VCaP (cell line): ENCODE results near the gene IFI30.

Source experiments
- H3K27ac ChIP-seq: fragments of 450-650 bp; 2 replicates; pipeline ENCODE4 v1.5.1; 2017
- TF ChIP-seq, protein P1 (sequence below): fragments of 450-650 bp; conservative IDR thresholded peaks from 2 replicates; pipeline ENCODE4 v1.5.1; 2017; ENCODE audit warnings: mild to moderate bottlenecking, moderate library complexity

IFI30 gene

DNA sequence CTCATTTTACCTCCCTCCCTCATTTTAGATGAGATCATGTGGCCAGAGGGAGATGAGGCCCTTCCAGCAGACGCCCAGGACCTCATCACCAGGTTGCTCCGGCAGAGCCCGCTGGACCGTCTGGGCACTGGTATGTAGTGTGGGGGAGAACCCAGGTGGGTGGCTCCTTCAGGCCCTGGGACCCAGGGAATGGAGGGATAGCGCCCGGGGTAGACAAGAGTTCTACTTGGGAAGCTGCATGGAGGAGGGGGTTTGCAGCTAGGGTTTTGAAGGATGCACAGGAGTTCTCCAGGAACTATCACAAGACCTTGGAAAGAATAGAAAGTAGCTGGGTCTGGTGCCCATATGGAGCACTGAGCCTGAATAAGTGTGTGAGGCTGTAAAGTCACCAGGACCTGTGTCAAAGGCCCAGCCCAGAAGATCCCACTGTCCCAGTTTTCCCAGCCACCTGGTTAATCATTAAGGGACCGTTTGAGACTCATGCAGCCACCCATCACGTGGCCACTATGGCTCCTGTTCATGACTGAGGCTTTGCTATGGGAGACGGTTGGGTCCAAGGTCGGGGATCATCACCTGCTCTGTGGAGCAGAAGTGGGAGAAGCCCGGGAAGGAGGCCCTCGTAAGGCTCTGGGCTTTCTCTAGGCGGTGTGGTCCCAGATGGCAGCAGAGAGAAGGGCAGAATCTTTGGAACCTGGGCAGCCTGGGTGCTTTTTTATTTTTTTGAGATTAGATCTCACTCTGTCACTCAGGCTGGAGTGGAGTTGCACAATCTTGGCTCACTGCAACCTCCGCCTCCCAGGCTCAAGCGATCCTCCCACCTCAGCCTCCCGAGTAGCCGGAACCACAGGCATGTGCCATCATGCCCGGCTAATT lies 37.7 kb upstream of the IFI30 start:
- H3K27ac ChIP-seq = no peak overlapping the region
- TF ChIP-seq, protein P1, sequence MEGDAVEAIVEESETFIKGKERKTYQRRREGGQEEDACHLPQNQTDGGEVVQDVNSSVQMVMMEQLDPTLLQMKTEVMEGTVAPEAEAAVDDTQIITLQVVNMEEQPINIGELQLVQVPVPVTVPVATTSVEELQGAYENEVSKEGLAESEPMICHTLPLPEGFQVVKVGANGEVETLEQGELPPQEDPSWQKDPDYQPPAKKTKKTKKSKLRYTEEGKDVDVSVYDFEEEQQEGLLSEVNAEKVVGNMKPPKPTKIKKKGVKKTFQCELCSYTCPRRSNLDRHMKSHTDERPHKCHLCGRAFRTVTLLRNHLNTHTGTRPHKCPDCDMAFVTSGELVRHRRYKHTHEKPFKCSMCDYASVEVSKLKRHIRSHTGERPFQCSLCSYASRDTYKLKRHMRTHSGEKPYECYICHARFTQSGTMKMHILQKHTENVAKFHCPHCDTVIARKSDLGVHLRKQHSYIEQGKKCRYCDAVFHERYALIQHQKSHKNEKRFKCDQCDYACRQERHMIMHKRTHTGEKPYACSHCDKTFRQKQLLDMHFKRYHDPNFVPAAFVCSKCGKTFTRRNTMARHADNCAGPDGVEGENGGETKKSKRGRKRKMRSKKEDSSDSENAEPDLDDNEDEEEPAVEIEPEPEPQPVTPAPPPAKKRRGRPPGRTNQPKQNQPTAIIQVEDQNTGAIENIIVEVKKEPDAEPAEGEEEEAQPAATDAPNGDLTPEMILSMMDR = no peak

DNA sequence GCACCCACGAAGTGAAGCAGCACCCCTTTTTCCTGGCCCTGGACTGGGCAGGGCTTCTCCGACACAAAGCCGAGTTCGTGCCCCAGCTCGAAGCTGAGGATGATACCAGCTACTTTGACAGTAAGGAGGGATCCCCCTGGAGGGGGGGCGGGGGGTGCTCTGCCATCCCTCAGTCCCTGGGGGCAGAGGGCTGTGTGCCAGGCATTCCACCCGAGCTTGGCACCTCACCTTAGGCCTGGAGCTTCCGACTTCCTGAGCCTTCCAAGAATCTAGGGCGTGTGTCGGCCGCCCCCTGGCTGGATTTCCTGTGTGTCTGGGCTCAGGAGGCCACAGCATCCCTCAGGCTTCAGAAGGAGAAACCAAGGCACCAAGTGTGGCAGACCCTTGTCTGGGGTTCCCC lies 36.4 kb upstream of the IFI30 start:
- no peak overlapping the region for H3K27ac ChIP-seq
- TF ChIP-seq, protein P1 = no peak

DNA sequence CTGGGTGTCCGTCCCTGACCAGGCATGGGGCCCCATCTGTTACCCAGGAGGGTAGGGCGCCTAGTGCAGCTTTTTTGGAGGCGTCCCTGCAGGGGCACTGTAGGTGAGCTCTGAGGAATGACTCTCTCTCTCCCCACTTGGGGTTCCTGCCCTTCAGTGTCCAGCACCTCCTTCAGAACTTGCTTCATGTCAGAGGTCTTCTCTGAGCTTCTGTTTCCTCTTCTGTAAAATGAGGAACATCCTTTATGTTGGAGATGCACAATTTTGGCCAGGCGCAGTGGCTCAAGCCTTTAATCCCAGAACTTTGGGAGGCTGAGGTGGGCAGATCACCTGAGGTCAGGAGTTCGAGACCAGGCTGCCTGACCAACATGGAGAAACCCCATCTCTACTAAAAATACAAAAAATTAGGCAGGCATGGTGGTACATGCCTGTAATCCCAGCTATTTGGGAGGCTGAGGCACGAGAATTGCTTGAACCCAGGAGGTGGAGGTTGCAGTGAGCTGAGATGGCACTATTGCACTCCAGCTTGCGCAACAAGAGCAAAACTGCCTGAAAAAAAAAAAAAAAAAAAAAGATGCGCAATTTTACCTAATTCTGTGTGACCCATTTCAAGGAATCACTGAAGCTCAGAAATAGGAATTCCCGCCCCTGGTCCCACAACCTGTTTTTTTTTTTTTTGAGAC lies 35.8 kb upstream of the IFI30 start:
- TF ChIP-seq, protein P1 = no peak
- H3K27ac ChIP-seq = no peak overlapping the region

- H3K27ac ChIP-seq = no peak overlapping the region
- TF ChIP-seq, protein P1 = no peak
These were observed 33.1 kb upstream of the IFI30 start for GRCh38 chr19:18140473-18140872.

DNA sequence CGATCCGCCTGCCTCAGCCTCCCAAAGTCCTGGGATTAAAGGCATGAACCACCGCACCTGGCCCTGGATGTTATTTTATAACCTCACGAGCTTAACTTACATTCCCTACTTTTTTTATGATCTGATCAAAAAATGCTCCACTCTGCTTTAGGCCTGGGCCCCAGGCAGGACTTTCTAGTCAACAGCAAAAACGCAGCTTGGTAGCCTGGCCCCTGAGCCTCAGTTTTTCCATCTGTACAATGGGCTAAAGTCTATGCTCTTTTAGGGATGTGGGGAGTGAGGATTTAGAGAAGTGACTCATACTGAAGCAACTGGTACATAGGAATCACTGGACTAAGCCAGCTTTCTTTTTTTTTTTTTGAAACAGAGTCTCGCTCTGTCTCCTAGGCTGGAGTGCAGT lies 32.6 kb upstream of the IFI30 start:
- TF ChIP-seq, protein P1 = no peak
- no peak overlapping the region for H3K27ac ChIP-seq

- TF ChIP-seq, protein P1 = no peak
- H3K27ac ChIP-seq = no peak overlapping the region
These were observed 29.7 kb upstream of the IFI30 start for GRCh38 chr19:18143902-18144301.

GRCh38 chr19:18144361-18144760 lies 29.3 kb upstream of the IFI30 start:
- TF ChIP-seq, protein P1 = no peak
- no peak overlapping the region for H3K27ac ChIP-seq
